T-helper 9 cell (primary cell): ENCODE measurements around the gene HPN.
"Not testable (repeated sequence)": the region's sequence is repeated elsewhere in the genome, so short reads cannot be mapped to it uniquely, and the experiment has no call there.

Source experiments
- DNase-seq: peaks from one replicate; pipeline ENCODE4 v3.0.0-alpha.2; 2020

Gene HPN

GRCh38 chr19:35044317-35045117, 3.0 kb downstream of the HPN start:
- peak; percentile 68 for DNase-seq

GRCh38 chr19:35045667-35046300, 4.3 kb downstream of the HPN start:
- DNase-seq: no peak

- DNase-seq: no peak
Observed at GRCh38 chr19:35046461-35046860, 4.9 kb downstream of the HPN start.

GRCh38 chr19:35048911-35049411, 7.4 kb downstream of the HPN start:
- DNase-seq: no peak

GRCh38 chr19:35049456-35049855, 7.9 kb downstream of the HPN start:
- DNase-seq: no peak

- DNase-seq: not testable (repeated sequence)
Observed at GRCh38 chr19:35050662-35051061, 9.1 kb downstream of the HPN start.

GRCh38 chr19:35051268-35051667, 9.7 kb downstream of the HPN start:
- DNase-seq: not testable (repeated sequence)

- no peak for DNase-seq
Observed at GRCh38 chr19:35051796-35052195, 10.3 kb downstream of the HPN start.

- no peak for DNase-seq
Observed at GRCh38 chr19:35052599-35053190, 11.2 kb downstream of the HPN start.

GRCh38 chr19:35053667-35054293, 12.3 kb downstream of the HPN start:
- no peak for DNase-seq

- DNase-seq: no peak
Observed at GRCh38 chr19:35054626-35055025, 13.1 kb downstream of the HPN start.

GRCh38 chr19:35055715-35056179, 14.2 kb downstream of the HPN start:
- no peak for DNase-seq

- DNase-seq: no peak
Observed at GRCh38 chr19:35056513-35057063, 15.1 kb downstream of the HPN start.

GRCh38 chr19:35058370-35058769, 16.8 kb downstream of the HPN start:
- no peak for DNase-seq

GRCh38 chr19:35059006-35059798, 17.7 kb downstream of the HPN start:
- no peak for DNase-seq

- no peak for DNase-seq
Observed at GRCh38 chr19:35059799-35060091, 18.2 kb downstream of the HPN start.

- no peak for DNase-seq
Observed at GRCh38 chr19:35060160-35060855, 18.8 kb downstream of the HPN start.

GRCh38 chr19:35061583-35062373, 20.3 kb downstream of the HPN start:
- no peak for DNase-seq

GRCh38 chr19:35062942-35063341, 21.4 kb downstream of the HPN start:
- no peak for DNase-seq

- DNase-seq: no peak
Observed at GRCh38 chr19:35063940-35064818, 22.7 kb downstream of the HPN start.
